DOHH2 (cell line): Measurements from ENCODE around the gene TXNDC2.
"Not testable (repeated sequence)": the region's sequence is repeated elsewhere in the genome, so short reads cannot be mapped to it uniquely, and the experiment has no call there.

Source experiments
- H3F3A ChIP-seq: fragments of 200-600 bp; sonication (generic), shearing (Covaris generic); 2 replicates; pipeline ENCODE4 v1.6.0; 2016; ENCODE audit warnings: antibody characterized with exemption, mild to moderate bottlenecking; ENCODE audit not compliant: control insufficient read depth, insufficient read depth
- H3K27ac ChIP-seq: fragments of 200-600 bp; sonication (generic); 2 replicates; pipeline ENCODE4 v1.5.1; 2014; ENCODE audit warnings: low read depth, mild to moderate bottlenecking, low read length, moderate library complexity
- H3K27me3 ChIP-seq: fragments of 200-600 bp; sonication (generic); 2 replicates; pipeline ENCODE4 v1.6.1; 2014; ENCODE audit warnings: mild to moderate bottlenecking, low read length, mixed read lengths; ENCODE audit not compliant: control insufficient read depth
- H3K36me3 ChIP-seq: fragments of 200-600 bp; sonication (generic); 2 replicates; pipeline ENCODE4 v1.6.1; 2014; ENCODE audit warnings: mild to moderate bottlenecking, low read length, moderate library complexity, mixed read lengths; ENCODE audit not compliant: control insufficient read depth
- H3K4me1 ChIP-seq: fragments of 200-600 bp; sonication (generic); 2 replicates; pipeline ENCODE4 v1.6.1; 2014; ENCODE audit warnings: mild to moderate bottlenecking, low read length, mixed read lengths; ENCODE audit not compliant: control insufficient read depth
- H3K4me2 ChIP-seq: fragments of 200-600 bp; sonication (generic); 2 replicates; pipeline ENCODE4 v1.6.0; 2014; ENCODE audit warnings: mild to moderate bottlenecking, low read length, moderate library complexity
- H3K4me3 ChIP-seq: fragments of 200-600 bp; sonication (generic); 2 replicates; pipeline ENCODE4 v1.5.1; 2014; ENCODE audit warnings: mild to moderate bottlenecking, low read length, mixed read lengths
- H3K79me2 ChIP-seq: fragments of 200-600 bp; sonication (generic); 2 replicates; pipeline ENCODE4 v1.6.1; 2014; ENCODE audit warnings: mild to moderate bottlenecking, low read length, mixed read lengths; ENCODE audit not compliant: control insufficient read depth
- H3K9me2 ChIP-seq: fragments of 200-600 bp; sonication (generic); replicated peaks from 2 replicates; pipeline ENCODE4 v1.6.1; 2014; ENCODE audit warnings: mild to moderate bottlenecking, low read length, mixed read lengths; ENCODE audit not compliant: control insufficient read depth
- H3K9me3 ChIP-seq: fragments of 200-600 bp; sonication (generic); 2 replicates; pipeline ENCODE4 v1.6.1; 2014; ENCODE audit warnings: antibody characterized with exemption, low read length, mixed read lengths; ENCODE audit not compliant: control insufficient read depth, insufficient read depth
- H4K20me1 ChIP-seq: fragments of 200-600 bp; sonication (generic); 2 replicates; pipeline ENCODE4 v1.6.0; 2014; ENCODE audit warnings: low read depth, mild to moderate bottlenecking, antibody characterized with exemption, low read length, moderate library complexity; ENCODE audit not compliant: control insufficient read depth, insufficient read depth
- CTCF ChIP-seq: fragments of 200-600 bp; sonication (generic); IDR thresholded peaks from one replicate; pipeline ENCODE4 v1.5.1; 2014; ENCODE audit warnings: antibody characterized with exemption, mild to moderate bottlenecking, low read depth, low read length; ENCODE audit not compliant: poor library complexity, severe bottlenecking
- EZH2phosphoT487 ChIP-seq: fragments of 200-600 bp; sonication (generic); IDR thresholded peaks from 2 replicates; pipeline ENCODE4 v1.6.1; 2017; ENCODE audit warnings: borderline replicate concordance, mild to moderate bottlenecking, antibody characterized with exemption, low read length, moderate library complexity, mixed read lengths

Gene TXNDC2

GRCh38 chr18:9854801-9855676 is 30.7 kb upstream of the TXNDC2 start:
- no peak overlapping the region for H3K27ac ChIP-seq
- no peaks in the 10 kb centered on the region for H3K79me2 ChIP-seq
- no peaks in the 10 kb centered on the region for H3K9me2 ChIP-seq
- no peak overlapping the region for H3K4me3 ChIP-seq
- no peak overlapping the region for H3K4me2 ChIP-seq
- H3K9me3 ChIP-seq: no peaks in the 10 kb centered on the region
- H3K4me1 ChIP-seq: no peaks in the 10 kb centered on the region
- 0 out of 2 replicates have a peak, but pooled peaks cover 3% of the 10 kb centered on the region for H3K27me3 ChIP-seq
- H3F3A ChIP-seq: no peaks in the 10 kb centered on the region
- H4K20me1 ChIP-seq: no peaks in the 10 kb centered on the region
- no peaks in the 10 kb centered on the region for H3K36me3 ChIP-seq
- TF ChIP-seq CTCF: no peak
- TF ChIP-seq EZH2phosphoT487: no peak

DNA sequence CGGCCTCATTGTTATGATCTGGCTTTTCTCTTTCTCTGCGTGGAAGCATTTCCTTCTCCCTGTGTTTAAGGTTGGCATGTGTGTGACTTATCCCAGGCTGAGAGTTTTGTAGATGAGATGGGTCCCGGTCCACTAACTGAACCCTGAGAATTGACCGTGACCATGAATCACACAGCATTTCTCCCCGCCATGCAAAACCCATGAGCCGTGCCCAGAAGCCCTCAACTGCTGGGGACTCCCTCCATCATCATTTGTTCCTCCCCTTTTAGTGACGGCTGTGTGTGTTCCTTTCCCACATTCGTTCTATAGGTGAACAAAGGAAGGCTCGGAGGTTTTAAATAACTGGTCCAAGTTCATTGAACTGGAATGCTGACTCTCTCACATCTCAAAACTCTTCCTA is 30.1 kb upstream of the TXNDC2 start:
- no peaks in the 10 kb centered on the region for H3K36me3 ChIP-seq
- no peaks in the 10 kb centered on the region for H3K4me1 ChIP-seq
- H3K9me3 ChIP-seq: no peaks in the 10 kb centered on the region
- H3K9me2 ChIP-seq: no peaks in the 10 kb centered on the region
- H3K4me2 ChIP-seq: no peak overlapping the region
- H3K27ac ChIP-seq: no peak overlapping the region
- TF ChIP-seq CTCF (no peak), EZH2phosphoT487 (no peak)
- no peak overlapping the region for H3K4me3 ChIP-seq
- H3K79me2 ChIP-seq: no peaks in the 10 kb centered on the region
- H4K20me1 ChIP-seq: no peaks in the 10 kb centered on the region
- no peaks in the 10 kb centered on the region for H3F3A ChIP-seq
- H3K27me3 ChIP-seq: 0 out of 2 replicates have a peak, but pooled peaks cover 3% of the 10 kb centered on the region

- Histone ChIP-seq H3K4me3 (no peak overlapping the region), H3F3A (no peaks in the 10 kb centered on the region), H3K4me2 (no peak overlapping the region), H3K27ac (no peak overlapping the region), H3K79me2 (no peaks in the 10 kb centered on the region), H3K36me3 (no peaks in the 10 kb centered on the region), H3K4me1 (no peaks in the 10 kb centered on the region), H3K27me3 (0 out of 2 replicates have a peak, but pooled peaks cover 3% of the 10 kb centered on the region), H3K9me3 (no peaks in the 10 kb centered on the region), H4K20me1 (no peaks in the 10 kb centered on the region), H3K9me2 (no peaks in the 10 kb centered on the region)
- TF ChIP-seq EZH2phosphoT487 (no peak), CTCF (no peak)
Observed at GRCh38 chr18:9856092-9856491, 29.7 kb upstream of the TXNDC2 start.

- H3F3A ChIP-seq, H3K79me2 ChIP-seq, H3K4me3 ChIP-seq, H3K9me2 ChIP-seq, H3K27me3 ChIP-seq, H3K36me3 ChIP-seq, H3K4me1 ChIP-seq, H3K9me3 ChIP-seq, H3K27ac ChIP-seq, H4K20me1 ChIP-seq, H3K4me2 ChIP-seq: not testable (repeated sequence)
Observed at GRCh38 chr18:9857479-9857998, 28.2 kb upstream of the TXNDC2 start.
